Gastrocnemius medialis (tissue), 4 donors: Measurements from ENCODE around the gene FAAP20. TPM values are rescaled to one million over a fixed set of nuclear protein-coding genes. Genes with fewer than 3 reads are reported as not detected.
A peak's percentile ranks its signal among the peaks of the same experiment; 100 is the strongest.

Experiments
- ATAC-seq, 2 donors: fragments of 150-250 bp; one replicate each; pipeline ENCODE4 v1.9.1; 2016
- DNase-seq, 2 donors: peaks; one replicate each; pipeline ENCODE4 v3.0.0-alpha.2; 2019
- H3K27ac ChIP-seq, 4 donors: fragments of 200-600 bp; sonication (generic); 1 replicate in 1 of 4; 2 replicates in 3 of 4; pipeline ENCODE4 v1.5.1; 2016 to 2018; ENCODE audit warnings: mild to moderate bottlenecking in 2 of 4, moderate library complexity in 1 of 4
- H3K27me3 ChIP-seq, 3 donors: fragments of 200-600 bp; sonication (generic) in 2 of 3; 1 replicate in 1 of 3; 2 replicates in 2 of 3; pipeline versions ENCODE4 v1.5.1 to v1.6.0; 2016 to 2019; ENCODE audit warnings: mild to moderate bottlenecking in 1 of 3, moderate library complexity in 1 of 3
- H3K36me3 ChIP-seq, 2 donors: fragments of 200-600 bp; sonication (generic) in 1 of 2; one replicate each; pipeline ENCODE4 v1.5.1; 2017 to 2018
- H3K4me1 ChIP-seq, 2 donors: fragments of 200-600 bp; sonication (generic) in 1 of 2; one replicate each; pipeline ENCODE4 v1.5.1; 2016 to 2017; ENCODE audit warnings: mild to moderate bottlenecking in 2 of 2
- H3K4me3 ChIP-seq, 4 donors: fragments of 200-600 bp; sonication (generic) in 3 of 4; 1 replicate in 1 of 4; 2 replicates in 3 of 4; pipeline ENCODE4 v1.5.1; 2016 to 2019; ENCODE audit warnings: mild to moderate bottlenecking in 2 of 4
- H3K9me3 ChIP-seq, 3 donors: fragments of 200-600 bp; sonication (generic) in 2 of 3; 1 replicate in 1 of 3; 2 replicates in 2 of 3; pipeline ENCODE4 v1.5.1; 2016 to 2019
- CTCF ChIP-seq, 5 experiments: fragments of 450-650 bp in 3 of 5; fragments of 200-600 bp in 2 of 5; sonication (generic) in 2 of 5; IDR thresholded peaks in 4 of 5; conservative IDR thresholded peaks in 1 of 5; 1 replicate in 4 of 5; 2 replicates in 1 of 5; pipeline ENCODE4 v1.5.1; 2016 to 2019; ENCODE audit warnings: antibody characterized with exemption in 5 of 5, mild to moderate bottlenecking in 3 of 5, moderate library complexity in 3 of 5
- POLR2A ChIP-seq, 2 donors: fragments of 450-650 bp; IDR thresholded peaks; one replicate each; pipeline ENCODE4 v1.6.1; 2017; ENCODE audit warnings: antibody characterized with exemption in 2 of 2, mild to moderate bottlenecking in 2 of 2, moderate library complexity in 2 of 2
- in situ Hi-C, 4 donors: fragments of 200-750 bp; cut with MboI; loops; one replicate each; pipeline versions ENCODE4 v1.15.0 to v1.8.0; 2017; ENCODE audit warnings: low sequenced_read_pairs in 4 of 4
- intact Hi-C: fragments of 100-400 bp; cut with DNase I; formaldehyde crosslinking; loops from one replicate; pipeline ENCODE4 v1.15.1; 2023; ENCODE audit warnings: low total_unique reads
- total RNA-seq, 4 donors: library from RNA; depleted of rRNA; stranded (reverse); fragments of >200 nt; gene quantifications; one replicate each; pipeline versions ENCODE4 v1.1.0 to v1.2.3, GENCODE V29; 2016

FAAP20 gene
- total RNA-seq, 4 donors from 2014 or later, result 12.1 to 26.2 (median 17.3) TPM

- TF ChIP-seq CTCF (IDR thresholded peaks at IDR 0.05 in 4 of 5, conservative IDR thresholded peaks at IDR 0.05 in 1 of 5), result no peak
- no peak for TF ChIP-seq POLR2A (IDR thresholded peaks at IDR 0.05)
- intact Hi-C loops, result no loop called here
- Histone ChIP-seq H3K4me1 (no peaks in the 10 kb centered on the region), H3K4me3 (no peak overlapping the region), H3K27me3 (peaks cover 0 to 5% (median 0%) of the 10 kb centered on the region in 3 donors), H3K36me3 (no peaks in the 10 kb centered on the region), H3K9me3 (no peaks in the 10 kb centered on the region), H3K27ac (no peak overlapping the region)
- DNase-seq, result no peak
- ATAC-seq, result no peak
- in situ Hi-C loops, result no loop called here
Observed at GRCh38 chr1:2156866-2157265, 37.7 kb downstream of the FAAP20 start.

GRCh38 chr1:2155788-2156187 is 38.8 kb downstream of the FAAP20 start:
- Histone ChIP-seq H3K27me3 (peaks cover 0 to 5% (median 0%) of the 10 kb centered on the region in 3 donors), H3K4me3 (no peak overlapping the region), H3K36me3 (no peaks in the 10 kb centered on the region), H3K9me3 (no peaks in the 10 kb centered on the region), H3K27ac (no peak overlapping the region), H3K4me1 (no peaks in the 10 kb centered on the region)
- TF ChIP-seq CTCF (IDR thresholded peaks at IDR 0.05 in 4 of 5, conservative IDR thresholded peaks at IDR 0.05 in 1 of 5) (no peak), POLR2A (IDR thresholded peaks at IDR 0.05) (no peak)
- peak in 1 of 2 donors; percentile 39 for ATAC-seq
- intact Hi-C loops (no loop called here), in situ Hi-C loops (no loop called here)
- DNase-seq, result no peak

- no peaks in the 10 kb centered on the region for H3K36me3 ChIP-seq
- H3K27me3 ChIP-seq, result peaks cover 0 to 5% (median 0%) of the 10 kb centered on the region in 3 donors
- no peak overlapping the region for H3K27ac ChIP-seq
- no peaks in the 10 kb centered on the region for H3K4me1 ChIP-seq
- in situ Hi-C loops, result no loop called here
- intact Hi-C loops, result no loop called here
- ATAC-seq (no peak), DNase-seq (no peak)
- no peaks in the 10 kb centered on the region for H3K9me3 ChIP-seq
- no peak for TF ChIP-seq POLR2A (IDR thresholded peaks at IDR 0.05)
- no peak for TF ChIP-seq CTCF (IDR thresholded peaks at IDR 0.05 in 4 of 5, conservative IDR thresholded peaks at IDR 0.05 in 1 of 5)
- no peak overlapping the region for H3K4me3 ChIP-seq
Observed at GRCh38 chr1:2155147-2155598, 39.4 kb downstream of the FAAP20 start.

GRCh38 chr1:2154022-2154421 is 40.5 kb downstream of the FAAP20 start:
- Histone ChIP-seq H3K36me3 (no peaks in the 10 kb centered on the region), H3K27ac (no peak overlapping the region), H3K27me3 (no peaks in the 10 kb centered on the region), H3K4me1 (no peaks in the 10 kb centered on the region), H3K9me3 (no peaks in the 10 kb centered on the region), H3K4me3 (no peak overlapping the region)
- DNase-seq (no peak), ATAC-seq (no peak)
- intact Hi-C loops (no loop called here), in situ Hi-C loops (no loop called here)
- no peak for TF ChIP-seq CTCF (IDR thresholded peaks at IDR 0.05 in 4 of 5, conservative IDR thresholded peaks at IDR 0.05 in 1 of 5)
- TF ChIP-seq POLR2A (IDR thresholded peaks at IDR 0.05), result no peak

GRCh38 chr1:2152954-2153353 is 41.6 kb downstream of the FAAP20 start:
- intact Hi-C loops (no loop called here), in situ Hi-C loops (no loop called here)
- H3K27ac ChIP-seq, result no peak overlapping the region
- TF ChIP-seq CTCF (IDR thresholded peaks at IDR 0.05 in 4 of 5, conservative IDR thresholded peaks at IDR 0.05 in 1 of 5), result no peak
- no peak for TF ChIP-seq POLR2A (IDR thresholded peaks at IDR 0.05)
- H3K4me3 ChIP-seq, result no peak overlapping the region
- peaks cover 0 to 3% (median 0%) of the 10 kb centered on the region in 3 donors for H3K27me3 ChIP-seq
- H3K36me3 ChIP-seq, result no peaks in the 10 kb centered on the region
- DNase-seq (no peak), ATAC-seq (no peak)
- H3K9me3 ChIP-seq, result no peaks in the 10 kb centered on the region
- H3K4me1 ChIP-seq, result no peaks in the 10 kb centered on the region
